ENCODE data around the gene RALBP1.
"Not testable (repeated sequence)": the region's sequence is repeated elsewhere in the genome, so short reads cannot be mapped to it uniquely, and the experiment has no call there.

The RALBP1 gene

GRCh38 chr18:9466846-9467245, 8.5 kb upstream of the RALBP1 start:
- no peak for TF ChIP-seq CTCF (IDR thresholded peaks at IDR 0.05; ENCODE audit: low read depth, low read length, missing control alignments)
- no peak for DNase-seq
- Histone ChIP-seq H3K27me3 (replicated peaks) (no peaks in the 10 kb centered on the region), H3K36me3 (replicated peaks) (no peaks in the 10 kb centered on the region), H3K4me3 (ENCODE audit: low read depth, low read length) (no peak overlapping the region), H3K27ac (no peak overlapping the region)
- in situ Hi-C loops (cut with HindIII; ENCODE audit: low pct_ligation_motif_present, low sequenced_read_pairs), result no loop called here

GRCh38 chr18:9468998-9469397, 6.3 kb upstream of the RALBP1 start:
- DNase-seq, result no peak
- no peak for TF ChIP-seq CTCF (IDR thresholded peaks at IDR 0.05; ENCODE audit: low read depth, low read length, missing control alignments)
- Histone ChIP-seq H3K36me3 (replicated peaks) (no peaks in the 10 kb centered on the region), H3K27ac (no peak overlapping the region), H3K27me3 (replicated peaks) (no peaks in the 10 kb centered on the region), H3K4me3 (ENCODE audit: low read depth, low read length) (no peak overlapping the region)
- in situ Hi-C loops (cut with HindIII; ENCODE audit: low pct_ligation_motif_present, low sequenced_read_pairs), result no loop called here

GRCh38 chr18:9469685-9470084, 5.6 kb upstream of the RALBP1 start:
- H3K27ac ChIP-seq, result no peak overlapping the region
- no peaks in the 10 kb centered on the region for H3K36me3 ChIP-seq (replicated peaks)
- H3K27me3 ChIP-seq (replicated peaks), result no peaks in the 10 kb centered on the region
- no peak for DNase-seq
- no peak overlapping the region for H3K4me3 ChIP-seq (ENCODE audit: low read depth, low read length)
- in situ Hi-C loops (cut with HindIII; ENCODE audit: low pct_ligation_motif_present, low sequenced_read_pairs), result no loop called here
- TF ChIP-seq CTCF (IDR thresholded peaks at IDR 0.05; ENCODE audit: low read depth, low read length, missing control alignments), result no peak

- peak; percentile 68 for DNase-seq
- Histone ChIP-seq H3K4me3 (ENCODE audit: low read depth, low read length) (peak overlapping the region; percentile 95), H3K27me3 (replicated peaks) (no peaks in the 10 kb centered on the region), H3K27ac (peak overlapping the region; percentile 85), H3K36me3 (replicated peaks) (peaks cover 2% of the 10 kb centered on the region)
- in situ Hi-C loops (cut with HindIII; ENCODE audit: low pct_ligation_motif_present, low sequenced_read_pairs), result no loop called here
- no peak for TF ChIP-seq CTCF (IDR thresholded peaks at IDR 0.05; ENCODE audit: low read depth, low read length, missing control alignments)
These were observed 968 bp upstream of the RALBP1 start for GRCh38 chr18:9474108-9474982.

- H3K27ac ChIP-seq, result peak overlapping the region; percentile 61
- peaks cover 2% of the 10 kb centered on the region for H3K36me3 ChIP-seq (replicated peaks)
- H3K4me3 ChIP-seq (ENCODE audit: low read depth, low read length), result peak overlapping the region; percentile 95
- in situ Hi-C loops (cut with HindIII; ENCODE audit: low pct_ligation_motif_present, low sequenced_read_pairs), result no loop called here
- DNase-seq, result peak; percentile 1
- H3K27me3 ChIP-seq (replicated peaks), result no peaks in the 10 kb centered on the region
- TF ChIP-seq CTCF (IDR thresholded peaks at IDR 0.05; ENCODE audit: low read depth, low read length, missing control alignments), result no peak
These were observed 604 bp downstream of the RALBP1 start for GRCh38 chr18:9475643-9476591.

- H3K36me3 ChIP-seq (replicated peaks); DNase-seq; in situ Hi-C loops (cut with HindIII; ENCODE audit: low pct_ligation_motif_present, low sequenced_read_pairs); H3K27ac ChIP-seq; H3K27me3 ChIP-seq (replicated peaks); H3K4me3 ChIP-seq (ENCODE audit: low read depth, low read length): not testable (repeated sequence)
These were observed 1.6 kb downstream of the RALBP1 start for GRCh38 chr18:9476949-9477348.
